Liver (tissue), 9 donors: Measurements from ENCODE around the gene UPK3BL1. TPM values are rescaled to one million over a fixed set of nuclear protein-coding genes. Genes with fewer than 3 reads are reported as not detected.
"Not testable (repeated sequence)": the region's sequence is repeated elsewhere in the genome, so short reads cannot be mapped to it uniquely, and the experiment has no call there.

Experiments
- DNase-seq: peaks from one replicate; pipeline ENCODE4 v3.0.0-alpha.2; 2017; ENCODE audit warnings: low spot score
- H3K27ac ChIP-seq, 2 donors: one replicate each; pipeline ENCODE4 v1.7.0; 2013; ENCODE audit warnings: inconsistent platforms in 2 of 2, low read length in 2 of 2, control low read depth in 1 of 2, low read depth in 1 of 2, mild to moderate bottlenecking in 1 of 2
- H3K27me3 ChIP-seq, 4 donors: one replicate each; pipeline versions ENCODE4 v1.6.1 to v1.7.0; 2013; ENCODE audit warnings: low read length in 3 of 4, inconsistent platforms in 1 of 4, mild to moderate bottlenecking in 1 of 4, moderate library complexity in 1 of 4; ENCODE audit not compliant: control insufficient read depth in 4 of 4, insufficient read depth in 4 of 4
- H3K36me3 ChIP-seq, 4 donors: one replicate each; pipeline versions ENCODE4 v1.6.1 to v1.7.0; 2013; ENCODE audit warnings: low read length in 3 of 4, mild to moderate bottlenecking in 3 of 4, low read depth in 1 of 4, moderate library complexity in 1 of 4; ENCODE audit not compliant: control insufficient read depth in 4 of 4, insufficient read depth in 3 of 4
- H3K4me1 ChIP-seq, 4 donors: one replicate each; pipeline versions ENCODE4 v1.6.1 to v1.7.0; 2013; ENCODE audit warnings: low read length in 3 of 4, mild to moderate bottlenecking in 3 of 4, moderate library complexity in 1 of 4; ENCODE audit not compliant: control insufficient read depth in 4 of 4, insufficient read depth in 4 of 4
- H3K4me3 ChIP-seq, 3 donors: one replicate each; pipeline versions ENCODE4 v1.6.1 to v1.7.0; 2013; ENCODE audit warnings: low read length in 3 of 3, control low read depth in 1 of 3, low read depth in 1 of 3, mild to moderate bottlenecking in 1 of 3
- H3K9ac ChIP-seq, 2 donors: one replicate each; pipeline ENCODE4 v1.7.0; 2013; ENCODE audit warnings: low read length in 2 of 2, mild to moderate bottlenecking in 2 of 2, moderate library complexity in 2 of 2, control low read depth in 1 of 2, low read depth in 1 of 2
- H3K9me3 ChIP-seq, 4 donors: one replicate each; pipeline versions ENCODE4 v1.6.1 to v1.7.0; 2013; ENCODE audit warnings: low read length in 3 of 4; ENCODE audit not compliant: control insufficient read depth in 4 of 4
- WGBS: extraction: QIAGEN DNeasy Blood & Tissue Kit; methylation state at CpG from one replicate; pipeline ENCODE4 v1.1.7; 2013; 5-methylcytosine and 5-hydroxymethylcytosine counted together
- polyA plus RNA-seq, 2 donors: library from polyadenylated mRNA; stranded (reverse) in 1 of 2; unstranded in 1 of 2; fragments of 200-250 nt in 1 of 2; fragments of >200 nt in 1 of 2; fragmentation: Nextera tagmentation in 1 of 2; extraction: Ambion mirVana in 1 of 2; gene quantifications; one replicate each; pipeline versions ENCODE4 v1.2.1 to v1.2.3, GENCODE V29; 2013 to 2015
- total RNA-seq, 2 donors: library from RNA; depleted of rRNA; stranded (reverse); fragments of >200 nt; gene quantifications; one replicate each; pipeline ENCODE4 v1.2.3, GENCODE V29; 2014
- donor health status: healthy.
- donor health status: healthy.
- donor health status: healthy.
- donor health status: healthy.
- donor health status: healthy.

The UPK3BL1 gene
- total and polyA plus RNA-seq, 4 donors, result 4.0 to 19.9 (median 7.7) TPM

- WGBS, result no CpG with 5 or more reads among the region's 5 CpGs
- H3K4me1 ChIP-seq, H3K27ac ChIP-seq, H3K36me3 ChIP-seq, H3K27me3 ChIP-seq, DNase-seq, H3K9ac ChIP-seq, H3K9me3 ChIP-seq, H3K4me3 ChIP-seq: not testable (repeated sequence)
Observed at GRCh38 chr7:102606848-102607247, 35.7 kb downstream of the UPK3BL1 start.

DNA sequence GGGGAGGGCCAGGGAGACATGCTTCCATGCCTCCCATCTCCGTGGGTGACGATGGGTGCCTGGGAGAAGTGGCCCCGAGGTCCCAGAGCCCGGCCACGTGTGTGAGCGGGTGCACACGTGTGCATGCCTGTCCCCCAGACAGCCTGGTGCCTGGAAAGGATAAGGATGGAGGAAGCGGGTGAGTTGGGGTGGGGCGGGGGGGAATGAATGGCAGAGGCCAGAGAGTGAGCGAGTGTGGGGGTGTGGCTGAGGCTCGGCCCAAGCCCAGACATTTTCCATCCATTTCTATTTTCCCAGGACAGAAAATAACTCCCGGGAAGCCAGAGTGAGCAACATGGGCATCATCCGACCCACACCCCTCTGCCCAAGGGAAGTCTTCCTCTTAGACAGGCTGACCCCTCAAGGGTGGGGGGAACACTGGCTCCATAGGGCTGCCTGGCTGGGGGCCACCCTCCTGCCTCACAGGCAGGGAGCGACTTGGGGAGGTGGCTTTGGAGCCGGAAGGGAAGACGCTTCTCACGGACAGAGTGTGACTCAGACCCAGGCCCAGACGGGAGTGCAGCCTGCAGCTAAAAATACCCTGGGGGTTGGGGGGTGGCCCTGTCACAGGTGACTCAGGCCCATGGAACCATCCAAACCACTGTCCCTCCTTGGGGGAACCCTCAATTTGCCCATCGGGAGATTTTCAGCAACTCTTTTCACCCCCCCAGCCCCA lies 38.0 kb downstream of the UPK3BL1 start:
- H3K4me3 ChIP-seq, H3K27ac ChIP-seq, H3K4me1 ChIP-seq, H3K27me3 ChIP-seq, H3K9me3 ChIP-seq, H3K9ac ChIP-seq, DNase-seq, H3K36me3 ChIP-seq: not testable (repeated sequence)
- WGBS, result 67% methylated on average over 4 of the region's 19 CpGs

DNA sequence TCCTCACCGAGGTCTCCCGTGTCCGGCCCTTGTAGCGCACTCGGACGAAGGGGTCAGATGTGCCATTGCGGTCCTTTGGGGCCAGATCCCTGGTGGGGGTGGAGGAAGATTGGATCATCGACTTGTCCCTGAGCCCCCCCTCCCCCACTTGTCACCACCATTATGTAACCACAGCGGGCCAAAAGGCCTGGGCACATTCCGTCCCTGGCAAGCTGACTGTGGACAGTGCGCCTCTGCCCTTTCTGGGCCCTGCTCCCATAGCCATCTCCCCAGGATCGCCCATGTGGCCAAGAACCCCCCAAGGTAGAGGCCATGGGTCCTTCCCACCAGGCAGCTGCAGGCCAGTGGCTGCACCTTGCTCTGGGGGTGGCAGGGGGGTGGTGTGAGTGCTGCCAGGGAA lies 40.3 kb downstream of the UPK3BL1 start:
- not testable (repeated sequence) for H3K27me3 ChIP-seq, H3K9ac ChIP-seq, H3K36me3 ChIP-seq, DNase-seq, H3K27ac ChIP-seq, H3K4me3 ChIP-seq, H3K4me1 ChIP-seq, H3K9me3 ChIP-seq
- WGBS, result no CpG with 5 or more reads among the region's 12 CpGs

DNA sequence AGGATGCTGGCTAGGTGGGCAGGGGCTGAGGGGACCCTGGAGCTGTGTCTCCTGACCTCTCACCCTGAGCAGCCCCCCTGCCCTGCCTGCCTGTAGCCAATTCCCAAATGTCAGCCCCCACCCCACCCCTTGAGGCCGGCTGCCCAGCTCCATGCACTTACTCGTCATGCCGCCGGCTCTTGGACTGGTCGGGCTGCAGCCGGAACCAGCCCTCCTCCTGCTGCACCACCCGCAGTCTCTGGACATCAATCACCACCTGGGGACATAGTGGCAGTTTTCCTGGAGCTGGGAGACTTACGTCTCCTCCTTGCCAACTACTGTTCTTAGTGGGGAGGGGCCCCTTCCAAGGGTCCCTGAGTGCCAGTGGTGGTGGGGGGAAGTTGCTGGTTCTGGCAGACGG lies 42.9 kb downstream of the UPK3BL1 start:
- not testable (repeated sequence) for H3K9ac ChIP-seq, H3K36me3 ChIP-seq
- WGBS, result no CpG with 5 or more reads among the region's 9 CpGs

GRCh38 chr7:102596036-102596435 lies 46.6 kb downstream of the UPK3BL1 start:
- H3K36me3 ChIP-seq, H3K9ac ChIP-seq, H3K27ac ChIP-seq, H3K4me3 ChIP-seq, DNase-seq, H3K4me1 ChIP-seq, H3K27me3 ChIP-seq, H3K9me3 ChIP-seq: not testable (repeated sequence)
- WGBS, result 69% methylated on average over 3 of the region's 10 CpGs

More for the DNA sequence above, 42.9 kb downstream of the UPK3BL1 start:
- DNase-seq, H3K27ac ChIP-seq, H3K4me1 ChIP-seq, H3K4me3 ChIP-seq, H3K9me3 ChIP-seq, H3K27me3 ChIP-seq: not testable (repeated sequence)

DNA sequence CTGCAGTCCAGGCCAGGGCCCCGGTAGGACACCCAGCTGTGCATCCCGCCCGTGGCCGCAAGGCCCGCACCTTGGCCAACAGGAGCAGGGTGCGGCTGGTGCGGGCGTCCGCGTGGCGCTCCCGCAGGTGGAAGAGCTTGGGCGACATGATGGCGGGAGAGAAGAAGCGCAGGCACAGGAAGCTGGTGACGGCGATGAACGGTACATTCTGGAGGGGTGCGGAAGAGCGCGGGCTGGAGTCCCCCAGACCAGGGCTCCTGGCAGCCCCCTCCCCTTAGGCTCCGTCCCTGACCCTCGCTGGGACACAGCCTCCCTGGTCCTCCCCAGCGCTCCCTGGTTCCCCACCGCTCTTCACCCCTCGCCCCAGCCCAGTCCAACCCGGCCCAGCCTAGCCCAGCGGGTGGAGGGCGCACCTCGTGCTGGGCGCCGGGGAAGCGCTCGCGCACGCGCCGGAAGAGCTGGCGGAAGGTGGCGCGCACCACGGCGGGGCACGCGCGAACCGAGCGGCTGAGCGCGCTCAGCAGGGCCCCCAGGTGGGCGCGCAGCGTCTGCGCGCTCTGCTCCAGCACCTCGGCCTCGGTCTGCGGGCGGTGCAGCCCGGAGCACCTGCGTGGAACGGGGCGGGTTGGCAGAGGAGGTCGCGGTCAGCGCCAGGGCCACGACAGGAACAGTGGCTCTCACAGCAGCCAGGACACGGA lies 48.8 kb downstream of the UPK3BL1 start:
- H3K27me3 ChIP-seq, H3K27ac ChIP-seq, H3K4me1 ChIP-seq, H3K9me3 ChIP-seq, H3K9ac ChIP-seq, H3K4me3 ChIP-seq, DNase-seq, H3K36me3 ChIP-seq: not testable (repeated sequence)
- WGBS, result no CpG with 5 or more reads among the region's 68 CpGs

DNA sequence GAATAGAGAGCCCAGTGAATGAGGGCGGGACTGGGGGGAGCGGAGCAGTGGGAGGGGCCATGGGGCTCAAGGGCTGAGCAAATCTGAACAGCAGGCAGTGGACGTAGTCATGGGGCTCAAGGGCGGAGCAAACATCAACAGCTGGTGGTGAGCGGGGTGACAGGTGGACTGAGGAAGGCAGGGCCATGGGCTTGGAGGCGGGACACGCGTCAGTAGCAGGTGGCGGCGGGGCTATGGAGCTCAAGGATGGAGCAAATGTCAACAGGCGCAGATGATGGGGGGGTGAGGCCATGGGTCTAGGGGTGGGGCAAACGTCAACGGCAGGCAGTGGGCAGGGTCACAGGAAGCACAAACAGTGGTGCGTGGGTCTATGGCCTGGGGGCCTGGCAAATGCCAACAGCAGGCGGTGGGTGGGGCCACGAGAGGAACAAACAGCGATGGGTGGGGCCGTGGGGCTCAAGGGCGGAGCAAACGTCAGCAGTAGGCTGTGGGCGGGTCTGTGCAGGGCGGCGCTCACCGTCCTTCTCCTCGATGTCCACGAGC lies 50.0 kb downstream of the UPK3BL1 start:
- WGBS, result 23% methylated on average over 6 of the region's 26 CpGs
- H3K27ac ChIP-seq, H3K36me3 ChIP-seq: not testable (repeated sequence)

DNA sequence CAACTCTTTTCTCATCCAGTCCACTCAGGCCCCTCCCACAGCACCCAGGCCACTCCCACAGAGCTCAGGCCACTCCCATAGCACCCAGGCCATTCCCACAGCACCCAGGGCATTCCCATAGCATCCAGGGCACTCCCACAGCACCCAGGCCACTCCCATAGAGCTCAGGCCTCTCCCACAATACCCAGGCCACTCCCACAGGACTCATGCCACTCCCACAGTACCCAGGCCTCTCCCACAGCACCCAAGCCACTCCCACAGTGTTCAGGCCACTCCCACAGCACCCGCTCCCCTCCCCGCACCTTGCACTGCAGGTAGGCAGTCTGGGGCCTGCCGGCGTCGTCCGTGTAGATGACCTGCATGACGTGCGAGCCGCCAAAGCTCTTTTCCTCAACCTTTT lies 52.7 kb downstream of the UPK3BL1 start:
- H3K4me3 ChIP-seq, H3K9ac ChIP-seq, H3K4me1 ChIP-seq, H3K9me3 ChIP-seq, H3K36me3 ChIP-seq, H3K27me3 ChIP-seq, DNase-seq, H3K27ac ChIP-seq: not testable (repeated sequence)
- no CpG with 5 or more reads among the region's 9 CpGs for WGBS

More for the DNA sequence above, 50.0 kb downstream of the UPK3BL1 start:
- not testable (repeated sequence) for DNase-seq, H3K4me3 ChIP-seq, H3K27me3 ChIP-seq, H3K9me3 ChIP-seq, H3K4me1 ChIP-seq, H3K9ac ChIP-seq
